ENCODE results near the gene OPRD1.
"Not testable (repeated sequence)": the region's sequence is repeated elsewhere in the genome, so short reads cannot be mapped to it uniquely, and the experiment has no call there.

GRCh38 chr1:28791929-28792328 is 20.0 kb upstream of the OPRD1 start:
- not testable (repeated sequence) for TF ChIP-seq CTCF (IDR thresholded peaks at IDR 0.05); EZH2 (IDR thresholded peaks at IDR 0.05; ENCODE audit: borderline replicate concordance, insufficient read depth, low read depth, low read length, poor library complexity, severe bottlenecking)

Measured in B cell (primary cell).